Hematopoietic multipotent progenitor cell treated with erythropoietin and hydrocortisone succinate and interleukin-3 and kit ligand, for 17 days (in vitro differentiated cells): ENCODE measurements around the gene FCHSD2.

Source experiments
- DNase-seq: peaks from one replicate; pipeline ENCODE4 v3.0.0-alpha.2; 2015; ENCODE audit warnings: low spot score

The FCHSD2 gene

GRCh38 chr11:73172992-73173656 lies 31.0 kb upstream of the FCHSD2 start:
- no peak for DNase-seq

- no peak for DNase-seq
Observed at GRCh38 chr11:73171436-73172161, 29.5 kb upstream of the FCHSD2 start.

DNA sequence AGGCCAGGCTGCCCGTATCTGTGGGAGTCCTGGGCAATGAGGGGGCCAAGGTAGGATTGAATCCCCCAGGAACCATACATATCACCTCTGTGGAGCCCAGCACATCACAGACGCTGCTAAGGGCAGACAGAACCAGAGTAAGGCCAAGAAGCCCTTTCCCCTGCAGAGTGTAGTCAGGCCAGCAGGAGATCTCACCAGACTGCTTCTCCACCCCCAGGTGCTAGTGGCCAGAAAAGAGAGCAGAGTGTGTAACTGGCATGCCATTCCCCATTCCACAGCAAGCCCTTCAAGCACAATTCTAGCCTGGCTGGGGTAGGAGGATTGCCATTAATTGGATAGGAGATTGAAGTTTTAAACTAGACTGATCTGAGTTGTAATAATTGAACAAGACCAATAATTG lies 28.0 kb upstream of the FCHSD2 start:
- no peak for DNase-seq

DNA sequence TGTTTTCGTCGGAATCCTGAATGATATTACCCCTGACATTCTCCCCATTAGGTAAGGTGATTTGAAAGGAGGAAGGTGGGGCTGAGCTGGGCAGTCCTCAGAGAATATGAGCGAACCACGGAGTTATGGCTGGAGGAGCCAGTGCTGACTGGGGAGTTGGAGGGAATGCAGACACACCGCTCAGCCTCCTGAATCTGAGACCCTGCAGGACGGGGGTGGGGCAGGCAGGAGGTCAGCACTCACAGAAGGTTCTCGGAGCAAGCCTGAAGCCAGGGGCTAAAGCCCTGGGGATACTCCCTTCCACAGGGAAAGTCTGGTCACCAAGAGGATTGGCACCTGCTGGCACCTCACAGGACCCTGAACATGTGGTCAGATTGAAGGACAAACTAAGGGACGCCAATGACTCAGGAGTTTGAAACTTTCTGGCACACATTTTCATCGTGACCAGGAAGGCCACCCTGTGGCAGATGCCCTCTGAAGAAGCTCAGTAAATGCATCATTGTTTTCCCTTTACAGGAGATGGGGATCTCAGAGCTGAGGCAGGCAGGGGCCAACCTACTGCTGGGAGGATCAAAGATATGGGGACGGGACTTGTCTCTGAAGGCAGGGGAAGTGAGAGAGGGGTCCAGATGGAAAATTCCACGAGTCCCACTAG lies 26.9 kb upstream of the FCHSD2 start:
- DNase-seq, result no peak

DNA sequence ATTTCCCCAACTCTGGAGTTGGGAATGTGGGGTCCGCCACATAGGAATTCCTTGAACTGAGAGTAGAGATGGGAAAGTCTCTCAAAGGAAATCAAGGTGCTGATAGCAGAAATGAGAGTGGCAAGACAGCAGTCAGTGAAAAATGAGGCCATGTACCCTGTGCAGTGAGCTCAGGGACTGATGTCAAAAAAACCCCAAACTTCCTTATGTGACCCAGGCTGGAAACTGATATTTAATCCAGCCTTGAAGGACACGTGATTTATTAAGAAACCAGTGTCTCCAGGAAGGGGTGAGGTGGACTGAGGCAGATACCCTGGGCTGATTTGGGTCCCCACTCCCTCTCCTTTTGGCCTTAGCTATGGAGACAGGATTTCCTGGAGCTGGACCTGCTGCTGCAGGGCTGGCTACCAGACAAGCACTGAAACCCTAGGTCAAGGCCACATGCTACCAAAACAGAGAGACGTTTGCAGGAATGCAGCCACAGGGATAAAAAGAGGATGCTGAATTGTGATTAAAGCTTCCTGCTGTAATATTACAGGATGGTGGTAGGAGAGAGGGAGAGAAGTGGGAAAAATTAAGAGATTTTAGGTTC lies 25.3 kb upstream of the FCHSD2 start:
- no peak for DNase-seq

- DNase-seq, result no peak
Observed at GRCh38 chr11:73164803-73165540, 22.9 kb upstream of the FCHSD2 start.

- DNase-seq, result no peak
Observed at GRCh38 chr11:73163638-73164174, 21.6 kb upstream of the FCHSD2 start.

DNA sequence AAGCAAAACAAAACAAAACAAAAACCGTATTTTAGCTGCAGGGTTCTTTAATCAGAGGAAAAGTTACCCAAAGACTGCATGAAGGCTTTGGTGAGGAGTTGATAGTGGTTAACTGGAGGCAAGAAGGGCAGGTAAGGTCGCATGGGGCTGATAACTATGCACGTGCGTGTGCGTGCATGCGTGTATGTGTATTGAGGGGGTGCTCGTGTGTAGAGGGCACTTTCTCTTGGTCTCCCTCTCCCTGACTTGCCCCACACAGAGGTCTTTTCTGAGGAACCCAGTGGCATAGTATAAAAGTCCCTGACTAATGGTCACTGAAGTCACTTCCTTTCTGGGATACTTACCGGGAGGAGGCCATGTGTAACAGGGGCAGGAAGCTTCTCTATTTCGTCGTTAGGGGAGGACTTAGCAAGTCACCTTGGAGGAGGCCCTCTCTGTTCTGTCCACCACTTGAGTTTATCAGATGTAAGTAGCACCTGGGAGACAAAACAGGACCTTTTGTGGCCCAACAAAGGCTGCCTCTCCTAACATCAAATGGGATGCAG lies 20.1 kb upstream of the FCHSD2 start:
- no peak for DNase-seq

- DNase-seq, result no peak
Observed at GRCh38 chr11:73160005-73160760, 18.1 kb upstream of the FCHSD2 start.

DNA sequence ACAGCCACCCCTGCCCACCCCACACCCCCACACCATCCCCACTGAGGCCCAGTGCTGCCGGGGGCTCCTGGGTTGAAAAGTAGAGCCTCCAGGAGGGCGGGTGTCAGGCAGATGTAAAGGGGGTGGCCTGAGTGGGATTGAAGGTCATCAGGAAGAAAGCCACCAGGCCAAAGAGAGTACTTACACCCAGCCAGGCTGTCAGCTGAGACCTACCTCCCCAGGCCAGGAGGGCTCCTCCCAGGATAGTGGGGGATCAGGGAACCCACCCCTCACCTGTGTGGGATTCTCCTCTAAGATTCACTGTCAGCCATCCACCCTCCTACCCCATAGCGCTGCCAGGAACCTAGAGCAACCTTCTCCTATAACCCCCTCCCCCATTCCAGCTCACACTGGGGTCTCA lies 17.2 kb upstream of the FCHSD2 start:
- DNase-seq, result no peak

GRCh38 chr11:73158356-73159051 lies 16.4 kb upstream of the FCHSD2 start:
- no peak for DNase-seq

DNA sequence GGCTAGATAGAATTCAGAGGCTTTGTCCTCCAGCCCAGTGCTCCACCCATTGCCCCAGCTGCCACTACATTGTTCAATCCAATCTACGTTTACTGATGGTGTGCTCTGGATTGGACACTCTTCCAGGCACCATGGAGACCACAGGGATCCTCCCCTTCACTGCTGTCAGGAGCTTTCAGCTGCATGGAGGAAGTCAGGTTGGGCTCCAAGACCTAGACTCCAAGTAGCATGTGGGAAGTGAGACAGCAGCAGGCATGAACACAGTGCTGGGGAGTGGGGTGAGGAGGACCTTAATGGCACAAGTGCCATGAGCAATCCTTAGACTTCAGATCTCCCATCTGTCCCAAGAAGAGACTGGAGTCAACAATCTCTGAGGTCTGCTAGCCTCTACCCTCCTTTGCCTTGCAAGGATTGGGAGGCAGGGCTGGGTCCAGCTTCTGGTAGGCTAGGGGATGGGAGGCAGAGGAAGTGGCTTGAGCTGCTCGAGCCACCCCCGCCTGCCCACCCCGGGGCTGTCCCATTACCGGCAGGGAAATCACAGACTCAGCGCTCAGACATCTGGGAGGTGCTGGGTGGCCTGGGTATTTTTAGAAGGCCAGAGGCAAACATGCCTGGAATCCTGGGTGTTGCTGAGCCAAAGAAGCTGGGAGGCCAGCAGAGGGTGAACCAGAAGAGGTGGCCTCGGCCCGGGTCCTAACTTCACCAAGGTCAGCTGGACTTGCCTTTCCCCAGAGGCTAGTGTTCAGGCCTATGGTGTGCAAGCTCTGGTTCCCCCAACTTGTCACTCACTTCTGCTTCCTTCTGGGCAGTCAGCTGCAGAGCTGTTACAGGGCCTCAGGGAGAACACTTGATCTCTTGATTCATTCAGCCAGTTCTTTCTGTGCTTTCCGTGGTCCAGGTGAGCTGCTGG lies 15.2 kb upstream of the FCHSD2 start:
- no peak for DNase-seq

- DNase-seq, result no peak
Observed at GRCh38 chr11:73156686-73157085, 14.6 kb upstream of the FCHSD2 start.

- no peak for DNase-seq
Observed at GRCh38 chr11:73156114-73156513, 14.0 kb upstream of the FCHSD2 start.

GRCh38 chr11:73155102-73155501 lies 13.0 kb upstream of the FCHSD2 start:
- DNase-seq, result no peak

GRCh38 chr11:73154178-73154577 lies 12.1 kb upstream of the FCHSD2 start:
- no peak for DNase-seq

DNA sequence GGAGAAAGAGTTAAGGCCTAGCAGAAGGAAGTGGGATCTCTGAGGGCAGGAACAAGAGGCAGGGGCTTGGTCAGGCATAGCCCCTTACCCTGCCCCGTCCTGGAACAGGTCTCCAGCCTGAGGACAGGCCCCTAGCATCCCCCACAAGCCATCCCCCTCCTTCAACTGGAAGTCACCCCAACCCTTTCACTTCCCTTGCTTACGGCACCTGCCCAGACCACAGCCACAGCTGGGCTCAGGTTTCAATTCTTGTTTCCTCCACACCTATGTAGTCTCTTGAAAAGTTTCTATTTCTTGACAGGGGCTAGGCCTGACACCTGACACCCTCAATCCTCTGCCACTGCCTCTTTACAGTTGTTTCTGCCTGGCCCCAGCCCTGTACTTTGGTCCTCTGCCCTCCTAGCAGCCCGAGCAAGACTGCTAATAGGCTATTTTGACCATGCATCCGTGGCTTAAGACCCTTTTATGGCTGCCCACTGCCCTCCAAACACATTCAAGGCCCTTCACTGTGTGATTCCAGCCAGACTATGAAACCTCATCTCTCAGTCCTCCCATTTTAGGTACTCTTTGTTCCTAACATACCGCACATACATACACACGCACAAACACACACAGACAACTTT lies 10.9 kb upstream of the FCHSD2 start:
- no peak for DNase-seq

DNA sequence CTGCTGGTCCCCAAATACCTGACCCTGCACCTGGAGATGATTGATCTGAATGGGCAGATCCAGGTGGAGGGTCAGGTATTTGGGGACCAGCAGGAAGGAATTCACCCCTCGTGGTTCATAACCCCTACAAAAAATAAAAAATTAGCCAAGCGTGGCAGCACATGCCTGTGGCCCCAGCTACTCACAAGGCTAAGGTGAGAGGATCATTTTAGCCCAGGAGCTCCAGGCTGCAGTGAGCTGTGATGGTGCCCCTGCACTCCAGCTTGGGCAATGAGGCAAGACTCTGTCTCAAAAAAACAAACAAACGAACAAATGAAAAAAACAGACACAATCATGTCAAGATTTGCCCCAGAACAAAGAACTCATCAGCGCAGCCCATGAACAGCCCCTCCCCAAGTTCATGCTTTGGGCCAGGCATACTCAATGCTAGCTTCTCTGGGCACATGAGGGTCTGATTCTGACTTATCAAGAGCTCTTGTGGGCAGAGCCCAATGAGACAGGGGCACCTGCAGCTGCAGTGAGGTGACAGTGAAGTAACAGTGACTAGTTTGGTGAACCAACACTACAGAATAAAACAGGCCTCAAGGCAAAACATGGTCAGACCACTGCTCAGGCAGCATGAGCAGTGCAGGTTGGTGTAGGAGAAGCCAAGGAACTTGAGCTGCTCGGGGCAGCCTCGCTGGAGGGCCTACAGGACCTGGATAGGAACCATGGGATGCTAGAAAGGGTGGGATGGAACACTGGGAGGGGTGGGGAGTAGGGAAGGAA lies 10.2 kb upstream of the FCHSD2 start:
- DNase-seq, result no peak
